GM19455 (cell line): Measurements from ENCODE around the gene THRB.

ENCODE experiments used
- ATAC-seq: cut with Tn5 transposase; IDR thresholded peaks from one replicate; pipeline ENCODE4 v1.9.1; 2021; ENCODE audit not compliant: unreplicated experiment

THRB gene

DNA sequence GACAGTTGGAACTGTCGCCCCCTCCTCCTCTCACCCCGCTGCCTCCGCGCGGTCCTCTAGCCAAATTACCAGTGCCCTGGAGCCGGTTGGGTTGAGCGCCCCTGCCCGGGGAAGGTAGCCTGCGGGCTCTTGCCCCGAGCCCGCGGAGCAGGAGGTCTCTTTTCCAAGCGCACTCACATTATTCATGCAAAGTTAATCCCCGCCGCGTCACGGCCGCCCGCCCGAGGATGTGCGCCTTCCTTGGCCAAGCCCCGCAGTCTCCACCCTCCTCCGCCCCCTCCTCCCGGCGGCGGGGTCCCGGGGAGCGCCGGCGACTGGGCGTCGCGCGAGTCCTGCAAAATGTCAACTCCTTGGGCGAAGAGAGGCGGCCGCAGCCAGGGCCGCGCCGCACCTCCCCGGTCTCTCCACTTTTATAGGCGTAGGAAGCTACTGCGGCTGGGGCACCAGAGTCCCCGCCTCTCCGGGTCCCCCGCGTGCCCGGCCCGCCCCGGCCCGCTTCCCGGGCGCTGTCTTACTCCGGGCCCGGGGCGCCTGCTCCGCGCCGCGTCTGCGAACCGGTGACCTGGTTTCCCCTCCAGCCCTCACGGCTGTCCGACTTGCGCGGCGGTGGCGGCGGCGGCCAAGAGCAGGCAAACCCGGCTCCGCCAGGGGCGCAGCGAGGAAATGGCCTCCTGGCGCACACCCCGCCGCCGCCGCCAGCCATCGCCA is at the start of gene THRB:
TSS of gene THRB (minus strand) at position 233 of the 708 bp plus-strand sequence.
- peak; percentile 48 for ATAC-seq

DNA sequence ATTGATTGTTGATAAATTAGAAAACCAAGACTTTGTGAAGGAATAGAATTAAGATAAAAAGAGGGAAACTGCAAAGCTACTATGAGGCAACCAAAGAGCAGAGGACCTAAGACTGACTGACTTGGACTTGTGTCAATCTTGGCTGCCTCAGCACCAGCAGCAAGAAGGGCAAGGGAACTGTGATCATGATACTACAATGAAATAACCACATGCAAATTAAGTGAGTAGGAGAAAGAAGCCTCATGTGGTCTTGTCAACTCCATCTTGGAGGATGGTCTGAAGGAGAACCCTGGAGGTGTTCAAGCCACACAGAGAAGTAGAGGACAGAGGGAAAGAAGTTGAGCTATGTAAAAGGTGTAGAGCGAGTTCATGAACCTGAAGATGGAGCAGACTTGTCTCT is 47.3 kb upstream of the THRB start:
- no peak for ATAC-seq

GRCh38 chr3:24540821-24541220 is 46.2 kb upstream of the THRB start:
- no peak for ATAC-seq

DNA sequence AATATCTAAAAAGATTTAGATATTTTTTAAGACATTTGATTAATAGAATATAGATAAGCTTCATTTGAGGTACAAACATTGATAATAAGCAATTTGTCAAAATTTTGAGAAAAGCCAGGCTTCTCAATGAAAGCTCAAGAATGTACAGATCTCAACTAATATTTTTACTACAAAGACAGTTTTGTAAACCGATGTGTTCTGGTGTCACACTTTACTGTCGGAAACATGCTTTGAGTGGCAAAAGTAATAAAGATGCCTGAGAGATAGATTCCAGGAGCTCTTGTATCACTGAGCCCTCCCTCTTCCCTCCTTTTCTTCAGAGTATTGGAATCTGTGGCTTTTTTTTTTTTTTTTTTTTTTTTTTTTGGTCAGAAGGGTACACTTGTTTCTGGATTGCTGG is 45.0 kb upstream of the THRB start:
- no peak for ATAC-seq

DNA sequence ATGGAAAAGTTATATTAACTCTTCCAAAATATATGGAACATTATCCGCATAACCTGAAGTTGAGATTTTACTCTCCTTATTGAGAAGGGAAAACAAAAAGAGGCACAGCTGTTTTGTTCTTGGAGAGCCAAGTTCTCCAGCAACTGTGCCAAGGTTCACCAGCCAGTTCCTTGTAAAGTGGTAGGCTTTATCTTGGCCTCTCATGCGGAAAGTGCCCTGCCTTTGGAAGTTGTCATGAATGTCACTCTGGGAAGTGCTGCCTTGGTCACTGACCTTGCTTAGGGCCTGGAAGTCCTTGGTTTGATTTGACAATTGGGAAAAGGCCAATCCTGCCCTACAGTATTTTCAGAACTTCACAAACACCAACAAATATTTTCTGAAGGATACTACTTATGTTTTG is 44.2 kb upstream of the THRB start:
- no peak for ATAC-seq

DNA sequence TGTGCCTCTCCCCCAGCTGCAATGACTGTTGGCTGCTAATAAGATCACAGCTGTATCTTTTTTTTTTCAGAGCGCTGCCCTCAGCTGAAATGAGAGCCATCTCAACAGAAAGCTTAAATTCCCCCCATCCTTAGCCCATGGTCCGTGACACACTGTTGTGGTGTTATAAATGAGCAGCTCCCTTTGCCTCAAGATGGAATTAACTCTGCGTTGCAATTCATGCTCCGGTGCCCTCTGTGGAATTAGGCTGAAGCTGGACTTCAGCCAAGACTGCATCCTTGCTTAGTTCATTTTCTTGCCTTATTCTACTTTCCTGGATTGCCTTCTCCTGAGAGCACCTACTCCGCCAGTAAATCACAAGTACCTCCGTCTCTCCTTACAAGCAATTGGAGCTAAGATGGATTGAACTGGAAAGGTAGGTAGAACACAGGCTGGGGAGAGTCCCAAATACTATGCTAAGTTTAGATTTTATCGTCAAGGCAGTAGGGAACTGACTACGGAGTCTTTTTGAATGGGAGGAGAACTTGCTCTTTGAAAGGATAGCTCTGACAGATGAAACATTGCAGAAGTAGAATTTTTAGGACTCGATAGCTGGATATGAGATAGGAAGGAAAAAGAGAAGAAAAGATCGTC is 39.0 kb upstream of the THRB start:
- ATAC-seq, result no peak

DNA sequence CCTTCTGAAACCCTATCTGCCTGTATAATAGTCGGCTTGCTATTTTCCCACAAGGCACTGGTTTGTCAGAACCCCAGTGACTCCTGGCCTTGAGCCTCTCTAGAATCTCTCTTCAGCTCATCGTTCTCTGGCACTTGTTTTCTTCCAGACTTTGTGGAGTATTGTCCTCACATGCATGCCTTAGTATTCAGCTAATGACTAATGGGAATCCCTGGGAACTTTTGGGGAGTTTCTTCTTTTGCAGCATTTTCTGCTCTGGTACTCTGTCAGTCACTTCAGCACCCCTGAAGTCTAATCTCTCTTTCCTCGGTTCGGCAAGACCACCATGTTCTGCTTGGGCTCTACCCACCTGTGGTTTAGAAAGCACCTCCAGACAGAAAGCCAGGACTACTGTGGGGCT is 35.8 kb upstream of the THRB start:
- no peak for ATAC-seq

GRCh38 chr3:24529210-24529609 is 34.6 kb upstream of the THRB start:
- ATAC-seq, result no peak

GRCh38 chr3:24526640-24527212 is 32.1 kb upstream of the THRB start:
- no peak for ATAC-seq

DNA sequence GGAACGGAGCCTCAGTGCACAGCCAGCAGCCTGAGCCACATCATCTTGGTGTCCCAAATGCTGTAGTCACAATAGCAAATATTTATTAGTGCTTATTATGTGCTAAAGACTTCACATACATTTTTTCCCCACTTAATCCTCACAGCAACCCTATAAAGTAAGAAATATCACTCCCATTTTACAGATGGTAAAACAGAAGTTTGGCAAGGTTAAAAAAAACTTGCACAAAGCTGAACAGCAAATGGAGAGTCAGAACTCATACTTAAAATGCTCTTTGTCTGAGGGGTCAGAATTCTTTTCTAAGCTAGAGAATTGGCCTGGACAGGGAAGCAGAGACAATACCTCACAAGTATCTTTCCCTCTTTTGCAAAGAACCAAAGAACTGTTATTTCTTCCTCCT is 30.9 kb upstream of the THRB start:
- ATAC-seq, result no peak

GRCh38 chr3:24525022-24525421 is 30.4 kb upstream of the THRB start:
- ATAC-seq, result no peak

GRCh38 chr3:24523988-24524727 is 29.5 kb upstream of the THRB start:
- ATAC-seq, result no peak

GRCh38 chr3:24523215-24523614 is 28.6 kb upstream of the THRB start:
- no peak for ATAC-seq

- no peak for ATAC-seq
These were observed 27.5 kb upstream of the THRB start for GRCh38 chr3:24522146-24522579.

- ATAC-seq, result no peak
These were observed 26.9 kb upstream of the THRB start for GRCh38 chr3:24521420-24522145.

DNA sequence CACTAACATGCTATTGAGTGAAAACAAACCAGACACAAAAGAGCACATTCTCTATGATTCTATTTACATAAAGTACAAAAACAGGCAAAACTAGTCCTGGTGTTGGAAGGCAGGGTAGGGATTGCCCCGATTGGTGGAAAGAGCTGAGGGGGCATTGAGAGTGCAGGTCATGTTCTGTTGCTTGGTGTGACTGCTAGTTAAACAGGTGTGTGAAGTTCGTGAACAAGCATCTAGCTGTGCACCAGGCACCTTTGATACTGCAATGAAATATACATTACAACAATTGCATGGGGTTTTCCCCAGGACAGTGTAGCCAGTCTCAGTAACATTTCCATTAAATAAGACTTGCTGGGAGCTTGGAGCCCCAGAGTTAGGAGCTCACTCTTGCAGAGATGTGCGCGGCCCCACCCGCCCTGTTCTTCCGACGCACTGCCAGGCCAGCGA is 26.3 kb upstream of the THRB start:
- ATAC-seq, result no peak

DNA sequence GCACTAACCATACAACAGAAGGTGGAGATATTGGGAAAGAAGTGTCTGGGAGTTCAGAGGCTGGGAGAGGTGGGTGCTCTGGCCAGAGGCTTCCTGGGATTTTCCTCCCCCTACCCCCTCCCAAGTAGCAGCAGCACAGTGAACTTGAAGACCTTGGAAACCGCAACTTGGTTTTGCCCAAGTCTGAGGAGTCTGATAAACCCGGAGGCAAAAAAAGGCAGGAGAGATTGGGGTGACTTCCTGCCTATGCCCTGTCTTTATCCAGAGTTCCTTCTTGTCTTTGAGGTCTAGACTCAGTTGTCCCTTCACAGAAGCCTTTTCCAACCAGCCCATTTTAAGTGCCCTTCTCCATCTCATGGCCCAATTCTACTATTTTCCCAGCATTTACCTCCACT is 25.4 kb upstream of the THRB start:
- no peak for ATAC-seq

- no peak for ATAC-seq
These were observed 24.9 kb upstream of the THRB start for GRCh38 chr3:24519368-24520100.

GRCh38 chr3:24518990-24519367 is 24.3 kb upstream of the THRB start:
- ATAC-seq, result no peak

DNA sequence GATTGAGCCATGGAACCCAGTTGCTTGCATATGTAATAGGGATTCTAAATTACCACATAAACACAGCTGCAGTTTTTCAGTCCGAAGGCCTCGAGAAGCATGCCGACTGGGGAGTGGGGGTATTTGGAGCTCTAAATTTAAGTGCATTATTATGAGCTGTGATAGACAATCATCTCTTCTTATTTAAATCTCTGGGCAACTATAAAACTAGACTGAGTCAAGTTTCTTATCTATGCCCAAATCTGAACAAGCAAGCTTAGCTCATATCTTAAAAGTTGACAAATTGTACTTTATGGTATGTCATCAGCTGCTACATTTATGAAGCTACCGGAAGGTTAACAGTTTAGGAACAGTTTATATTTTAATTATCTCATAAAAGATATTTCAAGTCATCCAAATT is 19.5 kb upstream of the THRB start:
- ATAC-seq, result no peak
